K562 (cell line): Measurements from ENCODE around the gene FAM83E. TPM values are rescaled to one million over a fixed set of nuclear protein-coding genes. Genes with fewer than 3 reads are reported as not detected.

Experiments used
- IRF2 ChIP-seq: sonication (generic); formaldehyde crosslinking; IDR thresholded peaks from 2 replicates; pipeline ENCODE4 v1.8.1; 2022; ENCODE audit warnings: mild to moderate bottlenecking, missing genetic modification reagents
- U2AF1 ChIP-seq: fragments of 200-400 bp; formaldehyde crosslinking; optimal IDR thresholded peaks from 2 replicates; pipeline ENCODE3; 2017; ENCODE audit warnings: mild to moderate bottlenecking, low read depth, low read length, moderate library complexity
- ZNF197 ChIP-seq: fragments of 200-800 bp; sonication (Bioruptor generic); IDR thresholded peaks from 2 replicates; pipeline ENCODE4 v1.6.1; 2016; ENCODE audit warnings: low read depth, missing genetic modification characterization, missing compliant biosample characterization
- ZNF224 ChIP-seq: sonication (generic); formaldehyde crosslinking; IDR thresholded peaks from 2 replicates; pipeline ENCODE4 v1.8.0; 2022; ENCODE audit warnings: mild to moderate bottlenecking, missing genetic modification reagents
- ZNF507 ChIP-seq: conservative IDR thresholded peaks from 2 replicates; pipeline ENCODE4 v1.6.1; 2017; ENCODE audit warnings: missing genetic modification characterization, missing compliant biosample characterization
- ZNF551 ChIP-seq: fragments of 250-450 bp; sonication (Bioruptor Pico); IDR thresholded peaks from 2 replicates; pipeline ENCODE4 v1.5.0; 2021; ENCODE audit warnings: mild to moderate bottlenecking, moderate library complexity
- ZNF699 ChIP-seq: fragments of 250-450 bp; sonication (Bioruptor Pico); IDR thresholded peaks from 2 replicates; pipeline ENCODE4 v1.8.0; 2021; ENCODE audit warnings: mild to moderate bottlenecking, moderate library complexity; ENCODE audit not compliant: insufficient replicate concordance
- polyA plus RNA-seq, 8 experiments: library from polyadenylated mRNA; depleted of rRNA in 4 of 8; stranded (reverse) in 5 of 8; unstranded in 3 of 8; fragments of >200 nt; fragmentation: Nextera tagmentation in 2 of 8; fragmentation: Illumina TruSeq in 1 of 8; extraction: Ambion mirVana in 2 of 8; extraction: Trizol in 1 of 8; gene quantifications; 2 replicates each; pipeline versions ENCODE4 v1.2.1 to v1.2.3, GENCODE V29; 2011 to 2014; ENCODE audit warnings: inconsistent platforms in 1 of 8, missing spikeins in 1 of 8
- total RNA-seq, 7 experiments: library from RNA; depleted of rRNA in 6 of 7; stranded (reverse); fragments of >200 nt in 6 of 7; fragmentation: Illumina TruSeq in 2 of 7; extraction: Trizol in 2 of 7; gene quantifications; 2 replicates each; pipeline versions ENCODE4 v1.2.1 to v1.2.3, GENCODE V29; 2011 to 2021; ENCODE audit warnings: low replicate concordance in 1 of 7
- TF ChIP-seq, protein P1 (sequence below): fragments of 450-650 bp; IDR thresholded peaks from 2 replicates; pipeline ENCODE4 v1.6.1; 2016; ENCODE audit warnings: mild to moderate bottlenecking, moderate library complexity
- TF ChIP-seq, protein P2 (sequence below), 2 experiments: fragments of 150-350 bp in 1 of 2; IDR thresholded peaks; 2 replicates each; pipeline ENCODE4 v1.6.1; 2012 to 2016; ENCODE audit warnings: low read depth in 2 of 2, low read length in 2 of 2, mild to moderate bottlenecking in 1 of 2, moderate library complexity in 1 of 2
- TF ChIP-seq, protein P3 (sequence below): fragments of 250-450 bp; sonication (Bioruptor Pico); IDR thresholded peaks from 2 replicates; pipeline ENCODE4 v1.9.0; 2021; ENCODE audit warnings: mild to moderate bottlenecking

The FAM83E gene
- total and polyA plus RNA-seq, 9 of the 15 experiments (the other 6 are each of a cell fraction or from before 2014, with no cell fraction given) = 0.15 to 0.87 (median 0.29) TPM; not detected in 4

DNA sequence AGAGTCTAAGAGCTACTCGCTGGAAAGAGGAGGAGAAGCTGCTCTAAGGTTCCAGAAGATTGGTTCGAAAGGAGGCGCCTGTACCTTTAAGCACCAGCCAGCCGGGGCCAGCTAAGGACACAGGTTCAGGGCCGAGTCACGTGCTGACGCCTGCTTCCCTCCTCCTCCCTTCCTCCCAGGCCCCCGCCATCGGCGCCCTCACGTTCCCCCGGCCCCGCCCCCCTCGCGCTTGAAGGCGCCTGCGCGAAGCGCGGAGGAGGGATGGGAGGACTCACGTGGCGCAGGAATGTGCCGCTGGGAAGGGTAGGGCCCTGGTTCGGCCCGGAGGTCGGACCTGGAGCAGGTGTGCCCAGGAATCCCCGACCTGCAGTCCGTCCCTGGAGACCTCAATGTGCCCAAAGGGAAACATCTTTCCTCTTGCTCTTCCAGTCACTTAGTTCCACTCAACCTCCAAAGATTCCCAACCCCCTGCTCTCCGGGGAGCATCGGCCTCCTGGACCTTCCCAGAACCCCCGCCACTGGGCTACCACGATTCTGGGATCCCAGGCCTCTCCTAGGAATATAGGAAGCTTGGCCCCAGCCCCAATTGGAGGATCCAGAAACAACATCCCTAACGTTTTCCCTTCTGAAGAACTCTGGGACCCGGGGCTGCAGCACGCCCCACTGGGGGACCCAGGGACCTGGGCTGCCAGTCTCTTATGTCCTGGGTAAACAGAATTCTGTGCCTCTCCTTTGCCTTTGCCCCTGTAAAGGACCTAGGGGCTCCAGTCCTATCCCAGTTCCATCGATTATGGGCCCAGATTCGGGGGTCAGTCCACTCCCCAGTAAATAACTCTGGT is 19.8 kb upstream of the FAM83E start (continued):
- TF ChIP-seq, protein P1, sequence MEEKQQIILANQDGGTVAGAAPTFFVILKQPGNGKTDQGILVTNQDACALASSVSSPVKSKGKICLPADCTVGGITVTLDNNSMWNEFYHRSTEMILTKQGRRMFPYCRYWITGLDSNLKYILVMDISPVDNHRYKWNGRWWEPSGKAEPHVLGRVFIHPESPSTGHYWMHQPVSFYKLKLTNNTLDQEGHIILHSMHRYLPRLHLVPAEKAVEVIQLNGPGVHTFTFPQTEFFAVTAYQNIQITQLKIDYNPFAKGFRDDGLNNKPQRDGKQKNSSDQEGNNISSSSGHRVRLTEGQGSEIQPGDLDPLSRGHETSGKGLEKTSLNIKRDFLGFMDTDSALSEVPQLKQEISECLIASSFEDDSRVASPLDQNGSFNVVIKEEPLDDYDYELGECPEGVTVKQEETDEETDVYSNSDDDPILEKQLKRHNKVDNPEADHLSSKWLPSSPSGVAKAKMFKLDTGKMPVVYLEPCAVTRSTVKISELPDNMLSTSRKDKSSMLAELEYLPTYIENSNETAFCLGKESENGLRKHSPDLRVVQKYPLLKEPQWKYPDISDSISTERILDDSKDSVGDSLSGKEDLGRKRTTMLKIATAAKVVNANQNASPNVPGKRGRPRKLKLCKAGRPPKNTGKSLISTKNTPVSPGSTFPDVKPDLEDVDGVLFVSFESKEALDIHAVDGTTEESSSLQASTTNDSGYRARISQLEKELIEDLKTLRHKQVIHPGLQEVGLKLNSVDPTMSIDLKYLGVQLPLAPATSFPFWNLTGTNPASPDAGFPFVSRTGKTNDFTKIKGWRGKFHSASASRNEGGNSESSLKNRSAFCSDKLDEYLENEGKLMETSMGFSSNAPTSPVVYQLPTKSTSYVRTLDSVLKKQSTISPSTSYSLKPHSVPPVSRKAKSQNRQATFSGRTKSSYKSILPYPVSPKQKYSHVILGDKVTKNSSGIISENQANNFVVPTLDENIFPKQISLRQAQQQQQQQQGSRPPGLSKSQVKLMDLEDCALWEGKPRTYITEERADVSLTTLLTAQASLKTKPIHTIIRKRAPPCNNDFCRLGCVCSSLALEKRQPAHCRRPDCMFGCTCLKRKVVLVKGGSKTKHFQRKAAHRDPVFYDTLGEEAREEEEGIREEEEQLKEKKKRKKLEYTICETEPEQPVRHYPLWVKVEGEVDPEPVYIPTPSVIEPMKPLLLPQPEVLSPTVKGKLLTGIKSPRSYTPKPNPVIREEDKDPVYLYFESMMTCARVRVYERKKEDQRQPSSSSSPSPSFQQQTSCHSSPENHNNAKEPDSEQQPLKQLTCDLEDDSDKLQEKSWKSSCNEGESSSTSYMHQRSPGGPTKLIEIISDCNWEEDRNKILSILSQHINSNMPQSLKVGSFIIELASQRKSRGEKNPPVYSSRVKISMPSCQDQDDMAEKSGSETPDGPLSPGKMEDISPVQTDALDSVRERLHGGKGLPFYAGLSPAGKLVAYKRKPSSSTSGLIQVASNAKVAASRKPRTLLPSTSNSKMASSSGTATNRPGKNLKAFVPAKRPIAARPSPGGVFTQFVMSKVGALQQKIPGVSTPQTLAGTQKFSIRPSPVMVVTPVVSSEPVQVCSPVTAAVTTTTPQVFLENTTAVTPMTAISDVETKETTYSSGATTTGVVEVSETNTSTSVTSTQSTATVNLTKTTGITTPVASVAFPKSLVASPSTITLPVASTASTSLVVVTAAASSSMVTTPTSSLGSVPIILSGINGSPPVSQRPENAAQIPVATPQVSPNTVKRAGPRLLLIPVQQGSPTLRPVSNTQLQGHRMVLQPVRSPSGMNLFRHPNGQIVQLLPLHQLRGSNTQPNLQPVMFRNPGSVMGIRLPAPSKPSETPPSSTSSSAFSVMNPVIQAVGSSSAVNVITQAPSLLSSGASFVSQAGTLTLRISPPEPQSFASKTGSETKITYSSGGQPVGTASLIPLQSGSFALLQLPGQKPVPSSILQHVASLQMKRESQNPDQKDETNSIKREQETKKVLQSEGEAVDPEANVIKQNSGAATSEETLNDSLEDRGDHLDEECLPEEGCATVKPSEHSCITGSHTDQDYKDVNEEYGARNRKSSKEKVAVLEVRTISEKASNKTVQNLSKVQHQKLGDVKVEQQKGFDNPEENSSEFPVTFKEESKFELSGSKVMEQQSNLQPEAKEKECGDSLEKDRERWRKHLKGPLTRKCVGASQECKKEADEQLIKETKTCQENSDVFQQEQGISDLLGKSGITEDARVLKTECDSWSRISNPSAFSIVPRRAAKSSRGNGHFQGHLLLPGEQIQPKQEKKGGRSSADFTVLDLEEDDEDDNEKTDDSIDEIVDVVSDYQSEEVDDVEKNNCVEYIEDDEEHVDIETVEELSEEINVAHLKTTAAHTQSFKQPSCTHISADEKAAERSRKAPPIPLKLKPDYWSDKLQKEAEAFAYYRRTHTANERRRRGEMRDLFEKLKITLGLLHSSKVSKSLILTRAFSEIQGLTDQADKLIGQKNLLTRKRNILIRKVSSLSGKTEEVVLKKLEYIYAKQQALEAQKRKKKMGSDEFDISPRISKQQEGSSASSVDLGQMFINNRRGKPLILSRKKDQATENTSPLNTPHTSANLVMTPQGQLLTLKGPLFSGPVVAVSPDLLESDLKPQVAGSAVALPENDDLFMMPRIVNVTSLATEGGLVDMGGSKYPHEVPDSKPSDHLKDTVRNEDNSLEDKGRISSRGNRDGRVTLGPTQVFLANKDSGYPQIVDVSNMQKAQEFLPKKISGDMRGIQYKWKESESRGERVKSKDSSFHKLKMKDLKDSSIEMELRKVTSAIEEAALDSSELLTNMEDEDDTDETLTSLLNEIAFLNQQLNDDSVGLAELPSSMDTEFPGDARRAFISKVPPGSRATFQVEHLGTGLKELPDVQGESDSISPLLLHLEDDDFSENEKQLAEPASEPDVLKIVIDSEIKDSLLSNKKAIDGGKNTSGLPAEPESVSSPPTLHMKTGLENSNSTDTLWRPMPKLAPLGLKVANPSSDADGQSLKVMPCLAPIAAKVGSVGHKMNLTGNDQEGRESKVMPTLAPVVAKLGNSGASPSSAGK = peak; percentile 88
- no peak for TF ChIP-seq IRF2
- TF ChIP-seq ZNF551 (CRISPR knock-in tag) = no peak
- no peak for TF ChIP-seq ZNF197 (CRISPR knock-in tag)
- TF ChIP-seq ZNF224 (CRISPR knock-in tag) = no peak
- TF ChIP-seq, protein P2, sequence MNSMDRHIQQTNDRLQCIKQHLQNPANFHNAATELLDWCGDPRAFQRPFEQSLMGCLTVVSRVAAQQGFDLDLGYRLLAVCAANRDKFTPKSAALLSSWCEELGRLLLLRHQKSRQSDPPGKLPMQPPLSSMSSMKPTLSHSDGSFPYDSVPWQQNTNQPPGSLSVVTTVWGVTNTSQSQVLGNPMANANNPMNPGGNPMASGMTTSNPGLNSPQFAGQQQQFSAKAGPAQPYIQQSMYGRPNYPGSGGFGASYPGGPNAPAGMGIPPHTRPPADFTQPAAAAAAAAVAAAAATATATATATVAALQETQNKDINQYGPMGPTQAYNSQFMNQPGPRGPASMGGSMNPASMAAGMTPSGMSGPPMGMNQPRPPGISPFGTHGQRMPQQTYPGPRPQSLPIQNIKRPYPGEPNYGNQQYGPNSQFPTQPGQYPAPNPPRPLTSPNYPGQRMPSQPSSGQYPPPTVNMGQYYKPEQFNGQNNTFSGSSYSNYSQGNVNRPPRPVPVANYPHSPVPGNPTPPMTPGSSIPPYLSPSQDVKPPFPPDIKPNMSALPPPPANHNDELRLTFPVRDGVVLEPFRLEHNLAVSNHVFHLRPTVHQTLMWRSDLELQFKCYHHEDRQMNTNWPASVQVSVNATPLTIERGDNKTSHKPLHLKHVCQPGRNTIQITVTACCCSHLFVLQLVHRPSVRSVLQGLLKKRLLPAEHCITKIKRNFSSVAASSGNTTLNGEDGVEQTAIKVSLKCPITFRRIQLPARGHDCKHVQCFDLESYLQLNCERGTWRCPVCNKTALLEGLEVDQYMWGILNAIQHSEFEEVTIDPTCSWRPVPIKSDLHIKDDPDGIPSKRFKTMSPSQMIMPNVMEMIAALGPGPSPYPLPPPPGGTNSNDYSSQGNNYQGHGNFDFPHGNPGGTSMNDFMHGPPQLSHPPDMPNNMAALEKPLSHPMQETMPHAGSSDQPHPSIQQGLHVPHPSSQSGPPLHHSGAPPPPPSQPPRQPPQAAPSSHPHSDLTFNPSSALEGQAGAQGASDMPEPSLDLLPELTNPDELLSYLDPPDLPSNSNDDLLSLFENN (IDR thresholded peaks at IDR 0.05; ENCODE audit: low read depth in 2 of 2, low read length in 2 of 2) = peak in 1 of 2 experiments; percentile 40; a peak in 1 of 4 replicates
- TF ChIP-seq ZNF507 (tag) = no peak
- TF ChIP-seq, protein P3, sequence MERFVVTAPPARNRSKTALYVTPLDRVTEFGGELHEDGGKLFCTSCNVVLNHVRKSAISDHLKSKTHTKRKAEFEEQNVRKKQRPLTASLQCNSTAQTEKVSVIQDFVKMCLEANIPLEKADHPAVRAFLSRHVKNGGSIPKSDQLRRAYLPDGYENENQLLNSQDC = 0 out of 2 replicates have a peak, but pooled peaks have one; percentile 60
- no peak for TF ChIP-seq U2AF1
- TF ChIP-seq ZNF699 (CRISPR knock-in tag) = no peak
